ENCODE data around the gene ALK.

DNA sequence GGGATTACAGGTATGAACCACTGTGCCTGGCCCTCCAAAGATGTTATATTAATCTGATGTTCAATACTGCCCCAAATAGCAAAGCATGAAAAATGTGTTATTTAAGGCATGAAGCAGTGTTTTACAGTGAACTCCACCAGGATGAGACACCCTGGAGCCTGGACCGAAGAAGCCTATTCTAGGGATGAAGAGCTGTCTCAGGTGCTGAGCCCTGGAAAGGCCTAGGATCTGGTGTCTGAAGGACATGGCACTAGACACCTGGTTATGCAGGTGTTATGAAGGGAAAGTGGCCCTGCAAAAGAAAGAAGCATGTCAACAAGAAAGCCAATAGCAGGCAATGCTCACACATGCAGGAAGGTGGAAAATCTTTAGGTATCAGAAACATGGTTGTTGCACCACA is 431.8 kb downstream of the ALK start:
- TF ChIP-seq, protein P1, sequence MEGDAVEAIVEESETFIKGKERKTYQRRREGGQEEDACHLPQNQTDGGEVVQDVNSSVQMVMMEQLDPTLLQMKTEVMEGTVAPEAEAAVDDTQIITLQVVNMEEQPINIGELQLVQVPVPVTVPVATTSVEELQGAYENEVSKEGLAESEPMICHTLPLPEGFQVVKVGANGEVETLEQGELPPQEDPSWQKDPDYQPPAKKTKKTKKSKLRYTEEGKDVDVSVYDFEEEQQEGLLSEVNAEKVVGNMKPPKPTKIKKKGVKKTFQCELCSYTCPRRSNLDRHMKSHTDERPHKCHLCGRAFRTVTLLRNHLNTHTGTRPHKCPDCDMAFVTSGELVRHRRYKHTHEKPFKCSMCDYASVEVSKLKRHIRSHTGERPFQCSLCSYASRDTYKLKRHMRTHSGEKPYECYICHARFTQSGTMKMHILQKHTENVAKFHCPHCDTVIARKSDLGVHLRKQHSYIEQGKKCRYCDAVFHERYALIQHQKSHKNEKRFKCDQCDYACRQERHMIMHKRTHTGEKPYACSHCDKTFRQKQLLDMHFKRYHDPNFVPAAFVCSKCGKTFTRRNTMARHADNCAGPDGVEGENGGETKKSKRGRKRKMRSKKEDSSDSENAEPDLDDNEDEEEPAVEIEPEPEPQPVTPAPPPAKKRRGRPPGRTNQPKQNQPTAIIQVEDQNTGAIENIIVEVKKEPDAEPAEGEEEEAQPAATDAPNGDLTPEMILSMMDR (IDR thresholded peaks at IDR 0.05) = no peak
- TF ChIP-seq FOXJ3 (CRISPR knock-in tag; IDR thresholded peaks at IDR 0.05) = no peak
- TF ChIP-seq RAD21 (IDR thresholded peaks at IDR 0.05; ENCODE audit: low read length) = no peak
- TF ChIP-seq, protein P2, sequence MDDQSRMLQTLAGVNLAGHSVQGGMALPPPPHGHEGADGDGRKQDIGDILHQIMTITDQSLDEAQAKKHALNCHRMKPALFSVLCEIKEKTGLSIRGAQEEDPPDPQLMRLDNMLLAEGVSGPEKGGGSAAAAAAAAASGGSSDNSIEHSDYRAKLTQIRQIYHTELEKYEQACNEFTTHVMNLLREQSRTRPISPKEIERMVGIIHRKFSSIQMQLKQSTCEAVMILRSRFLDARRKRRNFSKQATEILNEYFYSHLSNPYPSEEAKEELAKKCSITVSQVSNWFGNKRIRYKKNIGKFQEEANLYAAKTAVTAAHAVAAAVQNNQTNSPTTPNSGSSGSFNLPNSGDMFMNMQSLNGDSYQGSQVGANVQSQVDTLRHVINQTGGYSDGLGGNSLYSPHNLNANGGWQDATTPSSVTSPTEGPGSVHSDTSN (IDR thresholded peaks at IDR 0.05) = no peak
- no peak for TF ChIP-seq GABPA (IDR thresholded peaks at IDR 0.05; ENCODE audit: low read depth)
- no peak for TF ChIP-seq YY1 (IDR thresholded peaks at IDR 0.05; ENCODE audit: low read depth)
